H1 (cell line): ENCODE data around the gene EZH1.

ENCODE experiments used
- CHD2 ChIP-seq: IDR thresholded peaks from 2 replicates; pipeline ENCODE4 v1.6.1; 2012; ENCODE audit warnings: low read length, improper control_type of control experiment
- EGR1 ChIP-seq: IDR thresholded peaks from 2 replicates; pipeline ENCODE4 v1.6.1; 2011; ENCODE audit warnings: low read depth, low read length, borderline replicate concordance
- KDM5A ChIP-seq: fragments of 200-600 bp; IDR thresholded peaks from 2 replicates; pipeline ENCODE4 v1.7.1; 2012; ENCODE audit warnings: mild to moderate bottlenecking, low read length, inconsistent platforms, mixed read lengths
- PHF8 ChIP-seq: fragments of 200-600 bp; sonication (generic); conservative IDR thresholded peaks from 2 replicates; pipeline ENCODE4 v1.7.1; 2012; ENCODE audit warnings: low read depth, mild to moderate bottlenecking, inconsistent platforms, low read length, moderate library complexity
- POLR2A ChIP-seq, 2 experiments: IDR thresholded peaks; 1 replicate in 1 of 2; 2 replicates in 1 of 2; pipeline ENCODE4 v1.6.1; 2011; ENCODE audit warnings: low read depth in 2 of 2, low read length in 2 of 2, mild to moderate bottlenecking in 2 of 2; ENCODE audit errors: control extremely low read depth in 1 of 2
- POLR2AphosphoS5 ChIP-seq: IDR thresholded peaks from 2 replicates; pipeline ENCODE4 v1.6.1; 2011; ENCODE audit warnings: low read depth, low read length
- RAD21 ChIP-seq, 2 experiments: IDR thresholded peaks in 1 of 2; conservative IDR thresholded peaks in 1 of 2; 2 replicates each; pipeline ENCODE4 v1.6.1; 2011; ENCODE audit warnings: low read depth in 2 of 2, low read length in 2 of 2, improper control_type of control experiment in 1 of 2, inconsistent platforms in 1 of 2, mild to moderate bottlenecking in 1 of 2, moderate library complexity in 1 of 2
- RNF2 ChIP-seq: fragments of 200-900, 300-1000 bp; sonication (generic); IDR thresholded peaks from 2 replicates; pipeline ENCODE4 v1.7.1; 2016; ENCODE audit warnings: borderline replicate concordance, low read depth, mild to moderate bottlenecking, antibody characterized with exemption, low read length; ENCODE audit not compliant: poor library complexity, severe bottlenecking; ENCODE audit errors: missing control alignments
- SIN3A ChIP-seq, 2 experiments: IDR thresholded peaks in 1 of 2; conservative IDR thresholded peaks in 1 of 2; 2 replicates each; pipeline ENCODE4 v1.6.1; 2011 to 2012; ENCODE audit warnings: low read length in 2 of 2, improper control_type of control experiment in 1 of 2, low read depth in 1 of 2, mild to moderate bottlenecking in 1 of 2
- TF ChIP-seq, protein P1 (sequence below), 3 experiments: IDR thresholded peaks; 1 replicate in 2 of 3; 2 replicates in 1 of 3; pipeline versions ENCODE4 v1.5.1 to v1.6.1; 2011; ENCODE audit warnings: low read length in 3 of 3, mild to moderate bottlenecking in 3 of 3, inconsistent platforms in 2 of 3, low read depth in 1 of 3, moderate library complexity in 1 of 3; ENCODE audit not compliant: insufficient read depth in 1 of 3; ENCODE audit errors: control extremely low read depth in 1 of 3

DNA sequence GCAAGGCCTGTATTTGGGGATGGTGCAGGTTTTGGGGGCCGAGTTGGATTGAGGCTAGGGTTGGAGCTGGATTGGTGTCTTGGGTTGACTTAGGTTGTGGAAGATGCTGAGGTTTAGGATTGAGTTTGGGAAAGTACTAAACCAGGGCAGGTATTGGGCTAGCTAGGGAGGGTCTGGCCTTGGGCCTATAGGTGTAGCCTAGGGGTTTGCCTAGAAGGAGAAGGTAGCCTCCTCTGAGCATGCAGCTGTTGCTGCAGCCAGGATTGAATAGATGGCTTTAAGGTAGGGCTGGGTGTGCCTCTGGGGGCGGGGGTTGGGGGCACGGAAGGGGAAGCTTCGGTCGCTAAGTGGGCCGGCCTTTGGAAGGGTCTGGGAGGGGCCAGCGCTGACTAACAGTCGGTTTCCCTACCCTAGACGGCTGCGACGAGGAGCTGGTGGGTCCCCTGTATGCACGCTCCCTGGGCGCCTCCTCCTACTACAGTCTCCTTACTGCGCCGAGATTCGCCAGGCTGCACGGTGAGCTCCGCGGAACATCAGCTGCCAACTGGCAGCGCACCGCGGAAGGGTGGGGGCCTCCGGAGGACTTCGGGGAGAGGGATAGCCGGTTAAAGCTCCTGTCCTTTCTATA, 61.3 kb downstream of the EZH1 start:
- TF ChIP-seq PHF8 (no peak), SIN3A (conservative IDR thresholded peaks at IDR 0.05 in 1 of 2, IDR thresholded peaks at IDR 0.05 in 1 of 2; ENCODE audit: low read depth in 1 of 2, low read length in 2 of 2) (no peak), POLR2A (IDR thresholded peaks at IDR 0.05; ENCODE audit: control extremely low read depth in 1 of 2, low read depth in 2 of 2, low read length in 2 of 2) (no peak), POLR2AphosphoS5 (no peak), EGR1 (no peak), CHD2 (no peak), RNF2 (no peak), KDM5A (no peak), RAD21 (IDR thresholded peaks at IDR 0.05 in 1 of 2, conservative IDR thresholded peaks at IDR 0.05 in 1 of 2; ENCODE audit: low read depth in 2 of 2, low read length in 2 of 2) (no peak)
- TF ChIP-seq, protein P1, sequence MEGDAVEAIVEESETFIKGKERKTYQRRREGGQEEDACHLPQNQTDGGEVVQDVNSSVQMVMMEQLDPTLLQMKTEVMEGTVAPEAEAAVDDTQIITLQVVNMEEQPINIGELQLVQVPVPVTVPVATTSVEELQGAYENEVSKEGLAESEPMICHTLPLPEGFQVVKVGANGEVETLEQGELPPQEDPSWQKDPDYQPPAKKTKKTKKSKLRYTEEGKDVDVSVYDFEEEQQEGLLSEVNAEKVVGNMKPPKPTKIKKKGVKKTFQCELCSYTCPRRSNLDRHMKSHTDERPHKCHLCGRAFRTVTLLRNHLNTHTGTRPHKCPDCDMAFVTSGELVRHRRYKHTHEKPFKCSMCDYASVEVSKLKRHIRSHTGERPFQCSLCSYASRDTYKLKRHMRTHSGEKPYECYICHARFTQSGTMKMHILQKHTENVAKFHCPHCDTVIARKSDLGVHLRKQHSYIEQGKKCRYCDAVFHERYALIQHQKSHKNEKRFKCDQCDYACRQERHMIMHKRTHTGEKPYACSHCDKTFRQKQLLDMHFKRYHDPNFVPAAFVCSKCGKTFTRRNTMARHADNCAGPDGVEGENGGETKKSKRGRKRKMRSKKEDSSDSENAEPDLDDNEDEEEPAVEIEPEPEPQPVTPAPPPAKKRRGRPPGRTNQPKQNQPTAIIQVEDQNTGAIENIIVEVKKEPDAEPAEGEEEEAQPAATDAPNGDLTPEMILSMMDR (IDR thresholded peaks at IDR 0.05; ENCODE audit: control extremely low read depth in 1 of 3, insufficient read depth in 1 of 3, low read depth in 1 of 3, low read length in 3 of 3), result no peak
